Endothelial cell of umbilical vein (primary cell): Measurements from ENCODE around the gene TMEM220.

Experiments
- EZH2 ChIP-seq: IDR thresholded peaks from 2 replicates; pipeline ENCODE4 v1.6.1; 2012; ENCODE audit warnings: borderline replicate concordance, low read depth, mild to moderate bottlenecking, moderate library complexity, low read length, inconsistent platforms; ENCODE audit not compliant: severe bottlenecking
- FOS ChIP-seq: IDR thresholded peaks from 2 replicates; pipeline ENCODE4 v1.6.1; 2011; ENCODE audit warnings: mild to moderate bottlenecking, low read length, moderate library complexity, borderline replicate concordance; ENCODE audit not compliant: insufficient read depth
- JUN ChIP-seq: IDR thresholded peaks from 2 replicates; pipeline ENCODE4 v1.6.1; 2011; ENCODE audit warnings: borderline replicate concordance, low read depth; ENCODE audit not compliant: insufficient read length, insufficient read depth
- MAX ChIP-seq: IDR thresholded peaks from 2 replicates; pipeline ENCODE4 v1.6.1; 2011; ENCODE audit not compliant: insufficient read depth, insufficient read length
- MYC ChIP-seq: IDR thresholded peaks from one replicate; pipeline ENCODE4 v1.6.1; 2011; ENCODE audit warnings: mild to moderate bottlenecking, low read depth, low read length
- POLR2A ChIP-seq: IDR thresholded peaks from 2 replicates; pipeline ENCODE4 v1.6.1; 2012; ENCODE audit warnings: low read depth, mild to moderate bottlenecking, control low read depth, low read length
- POLR2AphosphoS5 ChIP-seq: IDR thresholded peaks from 2 replicates; pipeline ENCODE4 v1.6.1; 2012; ENCODE audit warnings: low read depth, mild to moderate bottlenecking, control low read depth, low read length, moderate library complexity; ENCODE audit not compliant: insufficient read depth
- TF ChIP-seq, protein P1 (sequence below), 2 donors: IDR thresholded peaks; 1 replicate in 1 of 2; 2 replicates in 1 of 2; pipeline ENCODE4 v1.5.1; 2011; ENCODE audit warnings: low read length in 2 of 2, mild to moderate bottlenecking in 2 of 2, moderate library complexity in 2 of 2, control low read depth in 1 of 2, inconsistent platforms in 1 of 2, low read depth in 1 of 2; ENCODE audit not compliant: insufficient read depth in 1 of 2; ENCODE audit errors: extremely low read depth in 1 of 2

GRCh38 chr17:10738521-10739258, 8.9 kb upstream of the TMEM220 start:
- TF ChIP-seq, protein P1, sequence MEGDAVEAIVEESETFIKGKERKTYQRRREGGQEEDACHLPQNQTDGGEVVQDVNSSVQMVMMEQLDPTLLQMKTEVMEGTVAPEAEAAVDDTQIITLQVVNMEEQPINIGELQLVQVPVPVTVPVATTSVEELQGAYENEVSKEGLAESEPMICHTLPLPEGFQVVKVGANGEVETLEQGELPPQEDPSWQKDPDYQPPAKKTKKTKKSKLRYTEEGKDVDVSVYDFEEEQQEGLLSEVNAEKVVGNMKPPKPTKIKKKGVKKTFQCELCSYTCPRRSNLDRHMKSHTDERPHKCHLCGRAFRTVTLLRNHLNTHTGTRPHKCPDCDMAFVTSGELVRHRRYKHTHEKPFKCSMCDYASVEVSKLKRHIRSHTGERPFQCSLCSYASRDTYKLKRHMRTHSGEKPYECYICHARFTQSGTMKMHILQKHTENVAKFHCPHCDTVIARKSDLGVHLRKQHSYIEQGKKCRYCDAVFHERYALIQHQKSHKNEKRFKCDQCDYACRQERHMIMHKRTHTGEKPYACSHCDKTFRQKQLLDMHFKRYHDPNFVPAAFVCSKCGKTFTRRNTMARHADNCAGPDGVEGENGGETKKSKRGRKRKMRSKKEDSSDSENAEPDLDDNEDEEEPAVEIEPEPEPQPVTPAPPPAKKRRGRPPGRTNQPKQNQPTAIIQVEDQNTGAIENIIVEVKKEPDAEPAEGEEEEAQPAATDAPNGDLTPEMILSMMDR (IDR thresholded peaks at IDR 0.05; ENCODE audit: extremely low read depth in 1 of 2, insufficient read depth in 1 of 2, low read depth in 1 of 2, low read length in 2 of 2) = no peak
- TF ChIP-seq MAX (no peak), POLR2A (no peak), POLR2AphosphoS5 (no peak), EZH2 (no peak), MYC (no peak), FOS (no peak), JUN (no peak)
